HepG2 (cell line): ENCODE measurements around the gene TBXAS1. TPM values are rescaled to one million over a fixed set of nuclear protein-coding genes. Genes with fewer than 3 reads are reported as not detected.

ENCODE experiments used
- ATAC-seq: fragments of 200-7000 bp; cut with Tn5 transposase; 3 replicates; pipeline ENCODE4 v1.9.1; 2020; ENCODE audit warnings: mild to moderate bottlenecking, moderate library complexity
- BruUV-seq: library from RNA; stranded (reverse); fragments of 400-500 nt; replicated peaks from 2 replicates; lab custom pipeline; 2021; lab: Mats Ljungman, UMichigan
- CTCF ChIA-PET: fragments of 300-600 bp; formaldehyde crosslinking; extraction: SDS; loops from one replicate; lab custom pipeline; 2021; ENCODE audit warnings: low total read pairs, inconsistent platforms, low intra/inter-chr PET ratio; lab: Yijun Ruan, JAX
- POLR2A ChIA-PET: fragments of 350-600 bp; sonication (Branson Sonifier 250); formaldehyde crosslinking; loops from one replicate; lab custom pipeline; 2020; ENCODE audit warnings: antibody characterized with exemption, inconsistent platforms; lab: Yijun Ruan, JAX
- DNase-seq: peaks from one replicate; pipeline ENCODE4 v3.0.0-alpha.2; 2015; ENCODE audit warnings: low spot score
- FAIRE-seq: peaks from 3 replicates; lab custom pipeline; 2011; peaks lifted over from hg19 to GRCh38; lab: Jason Lieb, UNC
- H2AFZ ChIP-seq: one replicate; pipeline ENCODE4 v1.6.1; 2011; ENCODE audit warnings: low read length, inconsistent platforms
- H3K27ac ChIP-seq: fragments of 300-600 bp; 3 replicates; pipeline ENCODE4 v1.8.0; 2011; ENCODE audit warnings: mixed run types, mild to moderate bottlenecking, mixed read lengths, low read length, inconsistent platforms; ENCODE audit not compliant: insufficient read depth; ENCODE audit errors: extremely low read length
- H3K27me3 ChIP-seq, 2 experiments: fragments of 200-600 bp in 1 of 2; 2 replicates in 1 of 2; 3 replicates in 1 of 2; pipeline versions ENCODE4 v1.6.0 to v1.8.0; 2011; ENCODE audit warnings: low read length in 2 of 2, mild to moderate bottlenecking in 2 of 2, moderate library complexity in 2 of 2, inconsistent platforms in 1 of 2; ENCODE audit not compliant: insufficient read depth in 2 of 2, control insufficient read depth in 1 of 2
- H3K36me3 ChIP-seq, 2 experiments: fragments of 200-600 bp in 1 of 2; replicated peaks in 1 of 2; 2 replicates in 1 of 2; 3 replicates in 1 of 2; pipeline versions ENCODE4 v1.5.1 to v1.8.0; 2011; ENCODE audit warnings: low read length in 2 of 2, inconsistent platforms in 1 of 2; ENCODE audit not compliant: insufficient read depth in 2 of 2, control insufficient read depth in 1 of 2
- H3K4me1 ChIP-seq: 2 replicates; pipeline ENCODE4 v1.5.1; 2012; ENCODE audit warnings: low read length, inconsistent platforms; ENCODE audit not compliant: insufficient read depth
- H3K4me2 ChIP-seq: 2 replicates; pipeline ENCODE4 v1.6.0; 2011; ENCODE audit warnings: low read depth, low read length, inconsistent platforms
- H3K4me3 ChIP-seq, 3 experiments: fragments of 200-600 bp in 1 of 3; sonication (generic), shearing (Covaris generic) in 1 of 3; replicated peaks in 1 of 3; 2 replicates each; pipeline ENCODE4 v1.5.1; 2011 to 2016; ENCODE audit warnings: low read length in 3 of 3, inconsistent platforms in 2 of 3, low read depth in 2 of 3, mild to moderate bottlenecking in 2 of 3, control low read depth in 1 of 3, mixed read lengths in 1 of 3; ENCODE audit not compliant: insufficient read depth in 1 of 3
- H3K79me2 ChIP-seq: one replicate; pipeline ENCODE4 v1.6.1; 2011; ENCODE audit warnings: low read length, inconsistent platforms; ENCODE audit not compliant: insufficient read depth
- H3K9ac ChIP-seq: 2 replicates; pipeline ENCODE4 v1.6.0; 2011; ENCODE audit warnings: mild to moderate bottlenecking, low read depth, low read length, inconsistent platforms; ENCODE audit not compliant: insufficient read depth
- H3K9me3 ChIP-seq: 2 replicates; pipeline ENCODE4 v1.5.1; 2012; ENCODE audit warnings: mild to moderate bottlenecking, low read length
- H4K20me1 ChIP-seq: 2 replicates; pipeline ENCODE4 v1.6.0; 2011; ENCODE audit warnings: inconsistent platforms, mild to moderate bottlenecking, low read length, moderate library complexity; ENCODE audit not compliant: insufficient read depth
- FOXK1 ChIP-seq: sonication (generic); formaldehyde crosslinking; IDR thresholded peaks from 2 replicates; pipeline ENCODE4 v1.4.0; 2020; ENCODE audit warnings: low read depth, missing genetic modification reagents, borderline replicate concordance
- TEAD3 ChIP-seq: optimal IDR thresholded peaks from 2 replicates; pipeline ENCODE3; 2016; ENCODE audit warnings: borderline replicate concordance
- ZBTB7A ChIP-seq: sonication (generic); formaldehyde crosslinking; IDR thresholded peaks from 2 replicates; pipeline ENCODE4 v1.8.0; 2022; ENCODE audit warnings: mild to moderate bottlenecking, missing genetic modification reagents
- ZNF256 ChIP-seq: sonication (generic); formaldehyde crosslinking; conservative IDR thresholded peaks from 2 replicates; pipeline ENCODE4 v1.4.0; 2020; ENCODE audit warnings: missing genetic modification reagents
- ZNF782 ChIP-seq: sonication (generic); formaldehyde crosslinking; IDR thresholded peaks from 2 replicates; pipeline ENCODE4 v1.4.0; 2020; ENCODE audit warnings: missing genetic modification reagents, mild to moderate bottlenecking, borderline replicate concordance
- ZNF839 ChIP-seq: sonication (generic); formaldehyde crosslinking; IDR thresholded peaks from 2 replicates; pipeline ENCODE4 v1.4.0; 2020; ENCODE audit warnings: missing genetic modification reagents, mild to moderate bottlenecking, borderline replicate concordance
- WGBS: methylation state at CpG from one replicate; pipeline ENCODE4 v1.1.6; 2017; ENCODE audit warnings: low lambda C conversion rate; 5-methylcytosine and 5-hydroxymethylcytosine counted together
- in situ Hi-C: cut with HindIII; loops from 2 replicates; pipeline ENCODE4 v1.10.0; 2017; ENCODE audit warnings: low pct_unique_long_range_greater_than_20kb; ENCODE audit not compliant: extremely low pct_ligation_motif_present
- intact Hi-C: fragments of 100-400 bp; cut with micrococcal nuclease; formaldehyde crosslinking; loops from one replicate; pipeline ENCODE4 v1.10.0; 2022; ENCODE audit not compliant: unreplicated experiment
- polyA plus RNA-seq, 8 experiments: library from polyadenylated mRNA; depleted of rRNA in 3 of 8; stranded (reverse) in 7 of 8; unstranded in 1 of 8; fragments of >200 nt; fragmentation: Illumina TruSeq in 4 of 8; extraction: Trizol in 4 of 8; gene quantifications; 2 replicates each; pipeline versions ENCODE4 v1.2.1 to v1.2.3, GENCODE V29; 2011 to 2016; ENCODE audit warnings: low read depth in 4 of 8, missing spikeins in 1 of 8, mixed read lengths in 1 of 8; ENCODE audit not compliant: insufficient read depth in 1 of 8
- total RNA-seq, 5 experiments: library from RNA; depleted of rRNA; stranded (reverse); fragments of >200 nt; fragmentation: Illumina TruSeq; extraction: Trizol; gene quantifications; 2 replicates each; pipeline ENCODE4 v1.2.3, GENCODE V29; 2016; ENCODE audit warnings: low read depth in 1 of 5
- TF ChIP-seq, protein P1 (sequence below): sonication (generic); formaldehyde crosslinking; IDR thresholded peaks from 2 replicates; pipeline ENCODE4 v1.4.0; 2020; ENCODE audit warnings: mild to moderate bottlenecking, missing genetic modification reagents
- TF ChIP-seq, protein P2 (sequence below): conservative IDR thresholded peaks from 2 replicates; pipeline ENCODE4 v1.6.1; 2018; ENCODE audit warnings: missing genetic modification reagents
- TF ChIP-seq, protein P3 (sequence below): sonication (generic); formaldehyde crosslinking; IDR thresholded peaks from 2 replicates; pipeline ENCODE4 v1.4.0; 2020; ENCODE audit warnings: missing genetic modification reagents

The TBXAS1 gene
- total and polyA plus RNA-seq, 2 of the 13 experiments (the other 11 are each of a cell fraction or from before 2014, with no cell fraction given): 4.0 to 4.9 TPM

DNA sequence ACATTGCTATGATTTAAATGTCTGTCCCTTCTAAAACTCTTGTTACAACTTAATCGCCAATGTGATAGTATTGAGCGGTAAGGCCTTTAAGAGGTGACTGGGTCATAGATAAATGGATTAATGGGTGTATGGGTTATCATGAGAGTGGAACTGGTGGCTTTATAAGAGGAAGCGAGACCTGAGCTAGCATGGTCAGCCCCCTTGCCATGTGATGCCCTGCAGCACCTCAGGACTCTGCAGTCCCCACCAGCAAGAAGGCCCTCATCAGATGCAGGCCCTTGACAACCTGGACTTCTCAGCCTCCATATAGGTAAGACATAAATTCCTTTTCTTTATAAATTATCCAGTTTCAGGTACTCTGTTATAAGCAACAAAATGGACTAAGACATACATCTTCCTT is 218.1 kb downstream of the TBXAS1 start:
- Histone ChIP-seq H3K27ac (peak overlapping the region; percentile 56), H4K20me1 (no peaks in the 10 kb centered on the region), H3K9me3 (no peaks in the 10 kb centered on the region), H2AFZ (no peak overlapping the region), H3K4me3 (no peak overlapping the region), H3K4me2 (peak overlapping the region; percentile 64; the same call in 1 of the 2 replicates)
- in situ Hi-C loops: no loop called here
- POLR2A ChIA-PET: interaction anchor here (0.7 kb wide), 1 partner anchor 15 kb away, joined by 3 read pairs; the partner anchor contains the start of gene PARP12
- BruUV-seq: no TSS peak
- no peak for FAIRE-seq
- WGBS: 99% methylated on average over 3 of the region's 3 CpGs
- CTCF ChIA-PET: no interaction called here
- no peak for TF ChIP-seq ZBTB7A (CRISPR knock-in tag)
- TF ChIP-seq, all 625 proteins: peak for 0
- ATAC-seq (no peak), DNase-seq (no peak)
- Histone ChIP-seq H3K9ac (no peak overlapping the region), H3K79me2 (peaks cover 5% of the 10 kb centered on the region), H3K27me3 (no peaks in the 10 kb centered on the region), H3K4me1 (peaks cover 69% of the 10 kb centered on the region), H3K36me3 (peaks cover 1 to 11% of the 10 kb centered on the region in 2 experiments; a peak in 2 of 5 replicates)
- intact Hi-C loops: no loop called here

DNA sequence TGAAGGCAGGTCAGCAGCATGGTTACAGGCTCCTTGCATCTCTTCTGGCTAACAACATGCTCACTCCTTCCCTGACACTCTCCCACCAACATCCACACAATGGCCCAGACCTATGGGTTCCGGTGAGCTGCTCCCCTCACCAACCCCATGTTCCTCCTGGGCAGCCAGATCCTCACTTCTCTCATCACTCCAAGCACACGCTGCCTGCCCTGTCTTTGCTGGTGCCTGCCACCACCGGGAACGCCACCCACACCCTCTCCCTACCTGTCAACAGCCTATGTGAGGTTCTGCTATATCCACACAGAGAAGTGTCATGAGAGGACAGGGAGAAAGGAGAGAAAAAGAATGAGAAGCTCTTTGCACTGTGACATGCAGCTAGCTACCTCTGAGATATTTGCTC is 219.1 kb downstream of the TBXAS1 start:
- WGBS: 81% methylated on average over 4 of the region's 4 CpGs
- CTCF ChIA-PET: no interaction called here
- Histone ChIP-seq H3K27me3 (no peaks in the 10 kb centered on the region), H3K4me1 (peaks cover 69% of the 10 kb centered on the region), H2AFZ (no peak overlapping the region), H4K20me1 (no peaks in the 10 kb centered on the region), H3K79me2 (peaks cover 5% of the 10 kb centered on the region), H3K9ac (0 out of 2 replicates have a peak overlapping the region, but pooled peaks have one; percentile 16), H3K9me3 (no peaks in the 10 kb centered on the region), H3K4me2 (peak overlapping the region; percentile 64), H3K27ac (peak overlapping the region; percentile 76), H3K4me3 (peak overlapping the region in 1 of 3 experiments; percentile 3; a peak in 1 of 6 replicates), H3K36me3 (peaks cover 1 to 7% of the 10 kb centered on the region in 2 experiments; a peak in 2 of 5 replicates)
- FAIRE-seq (no peak), ATAC-seq (no peak), DNase-seq (no peak)
- intact Hi-C loops: no loop called here
- in situ Hi-C loops: no loop called here
- no TSS peak for BruUV-seq
- POLR2A ChIA-PET: interaction anchor here (1.4 to 1.7 kb wide), 3 partner anchors 9 to 182 kb away, joined by 5 to 8 read pairs (median 5); partner anchors contain the start of gene KDM7A
- TF ChIP-seq ZNF839 (CRISPR knock-in tag) (peak; percentile 73; the same call in 1 of the 2 replicates), FOXK1 (CRISPR knock-in tag) (no peak), ZNF256 (CRISPR knock-in tag) (no peak), TEAD3 (peak; percentile 32), ZNF782 (CRISPR knock-in tag) (no peak)
- TF ChIP-seq, protein P1, sequence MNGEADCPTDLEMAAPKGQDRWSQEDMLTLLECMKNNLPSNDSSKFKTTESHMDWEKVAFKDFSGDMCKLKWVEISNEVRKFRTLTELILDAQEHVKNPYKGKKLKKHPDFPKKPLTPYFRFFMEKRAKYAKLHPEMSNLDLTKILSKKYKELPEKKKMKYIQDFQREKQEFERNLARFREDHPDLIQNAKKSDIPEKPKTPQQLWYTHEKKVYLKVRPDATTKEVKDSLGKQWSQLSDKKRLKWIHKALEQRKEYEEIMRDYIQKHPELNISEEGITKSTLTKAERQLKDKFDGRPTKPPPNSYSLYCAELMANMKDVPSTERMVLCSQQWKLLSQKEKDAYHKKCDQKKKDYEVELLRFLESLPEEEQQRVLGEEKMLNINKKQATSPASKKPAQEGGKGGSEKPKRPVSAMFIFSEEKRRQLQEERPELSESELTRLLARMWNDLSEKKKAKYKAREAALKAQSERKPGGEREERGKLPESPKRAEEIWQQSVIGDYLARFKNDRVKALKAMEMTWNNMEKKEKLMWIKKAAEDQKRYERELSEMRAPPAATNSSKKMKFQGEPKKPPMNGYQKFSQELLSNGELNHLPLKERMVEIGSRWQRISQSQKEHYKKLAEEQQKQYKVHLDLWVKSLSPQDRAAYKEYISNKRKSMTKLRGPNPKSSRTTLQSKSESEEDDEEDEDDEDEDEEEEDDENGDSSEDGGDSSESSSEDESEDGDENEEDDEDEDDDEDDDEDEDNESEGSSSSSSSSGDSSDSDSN: 0 out of 2 replicates have a peak, but pooled peaks have one; percentile 24
- TF ChIP-seq, protein P2, sequence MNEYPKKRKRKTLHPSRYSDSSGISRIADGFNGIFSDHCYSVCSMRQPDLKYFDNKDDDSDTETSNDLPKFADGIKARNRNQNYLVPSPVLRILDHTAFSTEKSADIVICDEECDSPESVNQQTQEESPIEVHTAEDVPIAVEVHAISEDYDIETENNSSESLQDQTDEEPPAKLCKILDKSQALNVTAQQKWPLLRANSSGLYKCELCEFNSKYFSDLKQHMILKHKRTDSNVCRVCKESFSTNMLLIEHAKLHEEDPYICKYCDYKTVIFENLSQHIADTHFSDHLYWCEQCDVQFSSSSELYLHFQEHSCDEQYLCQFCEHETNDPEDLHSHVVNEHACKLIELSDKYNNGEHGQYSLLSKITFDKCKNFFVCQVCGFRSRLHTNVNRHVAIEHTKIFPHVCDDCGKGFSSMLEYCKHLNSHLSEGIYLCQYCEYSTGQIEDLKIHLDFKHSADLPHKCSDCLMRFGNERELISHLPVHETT: no peak
- TF ChIP-seq, protein P3, sequence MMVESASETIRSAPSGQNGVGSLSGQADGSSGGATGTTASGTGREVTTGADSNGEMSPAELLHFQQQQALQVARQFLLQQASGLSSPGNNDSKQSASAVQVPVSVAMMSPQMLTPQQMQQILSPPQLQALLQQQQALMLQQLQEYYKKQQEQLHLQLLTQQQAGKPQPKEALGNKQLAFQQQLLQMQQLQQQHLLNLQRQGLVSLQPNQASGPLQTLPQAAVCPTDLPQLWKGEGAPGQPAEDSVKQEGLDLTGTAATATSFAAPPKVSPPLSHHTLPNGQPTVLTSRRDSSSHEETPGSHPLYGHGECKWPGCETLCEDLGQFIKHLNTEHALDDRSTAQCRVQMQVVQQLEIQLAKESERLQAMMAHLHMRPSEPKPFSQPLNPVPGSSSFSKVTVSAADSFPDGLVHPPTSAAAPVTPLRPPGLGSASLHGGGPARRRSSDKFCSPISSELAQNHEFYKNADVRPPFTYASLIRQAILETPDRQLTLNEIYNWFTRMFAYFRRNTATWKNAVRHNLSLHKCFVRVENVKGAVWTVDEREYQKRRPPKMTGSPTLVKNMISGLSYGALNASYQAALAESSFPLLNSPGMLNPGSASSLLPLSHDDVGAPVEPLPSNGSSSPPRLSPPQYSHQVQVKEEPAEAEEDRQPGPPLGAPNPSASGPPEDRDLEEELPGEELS: no peak
